Neural cell (in vitro differentiated cells): ENCODE results near the gene RAD51B. TPM values are rescaled to one million over a fixed set of nuclear protein-coding genes. Genes with fewer than 3 reads are reported as not detected.

Experiments used
- H2AFZ ChIP-seq: fragments of 200-600, 300-800 bp; sonication (generic), shearing (Covaris generic); 2 replicates; pipeline ENCODE4 v1.6.0; 2014; ENCODE audit warnings: low read depth, mild to moderate bottlenecking, antibody characterized with exemption, low read length, moderate library complexity
- H3F3A ChIP-seq: fragments of 200-600 bp; shearing (Covaris generic); 2 replicates; pipeline ENCODE4 v1.6.1; 2016; ENCODE audit warnings: mild to moderate bottlenecking, moderate library complexity, mixed read lengths, antibody characterized with exemption, low read length; ENCODE audit not compliant: insufficient read depth, poor library complexity, severe bottlenecking
- H3K27ac ChIP-seq: fragments of 200-600, 300-800 bp; sonication (generic), shearing (Covaris generic); 2 replicates; pipeline ENCODE4 v1.5.1; 2014; ENCODE audit warnings: mild to moderate bottlenecking, low read length, moderate library complexity
- H3K27me3 ChIP-seq: fragments of 300-800, 200-600 bp; sonication (generic), shearing (Covaris generic); 2 replicates; pipeline ENCODE4 v1.6.0; 2014; ENCODE audit warnings: mild to moderate bottlenecking, low read depth, low read length, moderate library complexity; ENCODE audit not compliant: insufficient read depth
- H3K36me3 ChIP-seq: fragments of 300-800, 200-600 bp; sonication (generic), shearing (Covaris generic); 2 replicates; pipeline ENCODE4 v1.5.1; 2014; ENCODE audit warnings: mild to moderate bottlenecking, antibody characterized with exemption, low read length, moderate library complexity; ENCODE audit not compliant: insufficient read depth
- H3K4me2 ChIP-seq: fragments of 300-800, 200-600 bp; sonication (generic), shearing (Covaris generic); 2 replicates; pipeline ENCODE4 v1.6.0; 2014; ENCODE audit warnings: mild to moderate bottlenecking, low read length
- H3K4me3 ChIP-seq: fragments of 300-800, 200-600 bp; sonication (generic), shearing (Covaris generic); 2 replicates; pipeline ENCODE4 v1.5.1; 2014; ENCODE audit warnings: mild to moderate bottlenecking, low read length, moderate library complexity
- H3K79me2 ChIP-seq: fragments of 200-600 bp; shearing (Covaris generic); replicated peaks from 2 replicates; pipeline ENCODE4 v1.6.0; 2014; ENCODE audit warnings: mild to moderate bottlenecking, low read length, moderate library complexity; ENCODE audit not compliant: insufficient read depth
- H3K9ac ChIP-seq: fragments of 300-800, 200-600 bp; sonication (generic), shearing (Covaris generic); 2 replicates; pipeline ENCODE4 v1.6.1; 2016; ENCODE audit warnings: mild to moderate bottlenecking, low read length, mixed read lengths
- H3K9me2 ChIP-seq: fragments of 200-600 bp; shearing (Covaris generic); 2 replicates; pipeline ENCODE4 v1.6.1; 2016; ENCODE audit warnings: mild to moderate bottlenecking, low read length, mixed read lengths; ENCODE audit not compliant: insufficient read depth
- H3K9me3 ChIP-seq: fragments of 200-600, 300-800 bp; sonication (generic), shearing (Covaris generic); 2 replicates; pipeline ENCODE4 v1.6.1; 2016; ENCODE audit warnings: mild to moderate bottlenecking, mixed run types, low read length, moderate library complexity, mixed read lengths
- H4K20me1 ChIP-seq: fragments of 200-600 bp; shearing (Covaris generic); 2 replicates; pipeline ENCODE4 v1.6.1; 2016; ENCODE audit warnings: mild to moderate bottlenecking, mixed run types; ENCODE audit not compliant: insufficient read depth
- EP300 ChIP-seq: fragments of 450-650 bp; conservative IDR thresholded peaks from 2 replicates; pipeline ENCODE4 v1.6.1; 2014; ENCODE audit warnings: antibody characterized with exemption, mild to moderate bottlenecking, moderate library complexity; ENCODE audit not compliant: poor library complexity, severe bottlenecking
- EZH2 ChIP-seq: fragments of 200-600, 300-800 bp; shearing (Covaris generic), sonication (generic); IDR thresholded peaks from 2 replicates; pipeline ENCODE4 v1.6.1; 2014; ENCODE audit warnings: antibody characterized with exemption, low read length, borderline replicate concordance, mild to moderate bottlenecking; ENCODE audit not compliant: insufficient read depth, poor library complexity, severe bottlenecking
- MXI1 ChIP-seq: fragments of 450-650 bp; conservative IDR thresholded peaks from 2 replicates; pipeline ENCODE4 v1.6.1; 2014; ENCODE audit warnings: antibody characterized with exemption, mild to moderate bottlenecking; ENCODE audit not compliant: poor library complexity, severe bottlenecking
- POLR2AphosphoS5 ChIP-seq: IDR thresholded peaks from 2 replicates; pipeline ENCODE4 v1.6.1; 2012
- RAD21 ChIP-seq: fragments of 450-650 bp; conservative IDR thresholded peaks from 2 replicates; pipeline ENCODE4 v1.6.1; 2014; ENCODE audit warnings: antibody characterized with exemption, mild to moderate bottlenecking, moderate library complexity
- REST ChIP-seq: IDR thresholded peaks from 2 replicates; pipeline ENCODE4 v1.6.1; 2012; ENCODE audit warnings: borderline replicate concordance
- SMC3 ChIP-seq: fragments of 450-650 bp; conservative IDR thresholded peaks from 2 replicates; pipeline ENCODE4 v1.6.1; 2014; ENCODE audit warnings: antibody characterized with exemption, mild to moderate bottlenecking, moderate library complexity; ENCODE audit not compliant: poor library complexity
- TAF1 ChIP-seq: IDR thresholded peaks from 2 replicates; pipeline ENCODE4 v1.6.1; 2012; ENCODE audit warnings: low read depth
- polyA plus RNA-seq: library from polyadenylated mRNA; depleted of rRNA; stranded (reverse); fragments of >200 nt; gene quantifications from 2 replicates; pipeline ENCODE4 v1.2.3, GENCODE V29; 2014
- TF ChIP-seq, protein P1 (sequence below): fragments of 450-650 bp; IDR thresholded peaks from 2 replicates; pipeline ENCODE4 v1.5.1; 2014; ENCODE audit warnings: antibody characterized with exemption, mild to moderate bottlenecking, moderate library complexity; ENCODE audit not compliant: poor library complexity, severe bottlenecking

Gene RAD51B
- polyA plus RNA-seq, 1 donor from 2014 or later: 3.1 TPM

DNA sequence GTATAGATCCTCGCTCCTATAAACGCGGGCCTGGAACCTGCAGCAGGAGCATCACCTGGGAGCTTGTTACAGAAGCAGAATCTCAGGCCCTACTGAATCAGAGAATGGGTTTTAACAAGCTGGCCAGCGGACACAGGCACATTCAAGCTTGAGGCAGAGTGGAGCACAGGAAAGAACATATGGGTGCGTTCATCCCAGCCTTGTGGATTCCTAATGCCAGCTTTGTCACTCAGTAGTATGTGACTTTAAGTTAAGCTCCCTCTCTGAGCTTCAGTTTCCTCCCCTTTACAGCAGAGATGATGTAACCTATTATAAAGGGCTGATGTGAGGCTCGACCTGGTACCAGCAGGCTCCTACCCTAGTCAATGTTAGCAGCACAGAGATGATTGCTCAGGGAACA, 768.4 kb downstream of the RAD51B start:
- TF ChIP-seq, protein P1, sequence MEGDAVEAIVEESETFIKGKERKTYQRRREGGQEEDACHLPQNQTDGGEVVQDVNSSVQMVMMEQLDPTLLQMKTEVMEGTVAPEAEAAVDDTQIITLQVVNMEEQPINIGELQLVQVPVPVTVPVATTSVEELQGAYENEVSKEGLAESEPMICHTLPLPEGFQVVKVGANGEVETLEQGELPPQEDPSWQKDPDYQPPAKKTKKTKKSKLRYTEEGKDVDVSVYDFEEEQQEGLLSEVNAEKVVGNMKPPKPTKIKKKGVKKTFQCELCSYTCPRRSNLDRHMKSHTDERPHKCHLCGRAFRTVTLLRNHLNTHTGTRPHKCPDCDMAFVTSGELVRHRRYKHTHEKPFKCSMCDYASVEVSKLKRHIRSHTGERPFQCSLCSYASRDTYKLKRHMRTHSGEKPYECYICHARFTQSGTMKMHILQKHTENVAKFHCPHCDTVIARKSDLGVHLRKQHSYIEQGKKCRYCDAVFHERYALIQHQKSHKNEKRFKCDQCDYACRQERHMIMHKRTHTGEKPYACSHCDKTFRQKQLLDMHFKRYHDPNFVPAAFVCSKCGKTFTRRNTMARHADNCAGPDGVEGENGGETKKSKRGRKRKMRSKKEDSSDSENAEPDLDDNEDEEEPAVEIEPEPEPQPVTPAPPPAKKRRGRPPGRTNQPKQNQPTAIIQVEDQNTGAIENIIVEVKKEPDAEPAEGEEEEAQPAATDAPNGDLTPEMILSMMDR: no peak
- TF ChIP-seq EP300: no peak
- no peak for TF ChIP-seq POLR2AphosphoS5
- TF ChIP-seq RAD21: no peak
- TF ChIP-seq TAF1: no peak
- TF ChIP-seq SMC3: no peak
- TF ChIP-seq REST: no peak
- no peak for TF ChIP-seq EZH2
- no peak for TF ChIP-seq MXI1
- Histone ChIP-seq H3K27ac (no peak overlapping the region), H3K9ac (no peak overlapping the region), H3K4me2 (no peak overlapping the region), H4K20me1 (no peaks in the 10 kb centered on the region), H3K79me2 (no peaks in the 10 kb centered on the region), H3K9me3 (no peaks in the 10 kb centered on the region), H3F3A (peaks cover 2% of the 10 kb centered on the region), H2AFZ (no peak overlapping the region), H3K36me3 (no peaks in the 10 kb centered on the region), H3K4me3 (no peak overlapping the region), H3K27me3 (no peaks in the 10 kb centered on the region), H3K9me2 (no peaks in the 10 kb centered on the region)

- H3K9me2 ChIP-seq: no peaks in the 10 kb centered on the region
- no peaks in the 10 kb centered on the region for H3K9me3 ChIP-seq
- H3F3A ChIP-seq: peaks cover 2% of the 10 kb centered on the region
- H3K79me2 ChIP-seq: no peaks in the 10 kb centered on the region
- H3K27me3 ChIP-seq: no peaks in the 10 kb centered on the region
- no peak overlapping the region for H3K4me2 ChIP-seq
- no peak overlapping the region for H3K27ac ChIP-seq
- no peak overlapping the region for H3K4me3 ChIP-seq
- no peaks in the 10 kb centered on the region for H3K36me3 ChIP-seq
- no peak overlapping the region for H2AFZ ChIP-seq
- no peak overlapping the region for H3K9ac ChIP-seq
- no peaks in the 10 kb centered on the region for H4K20me1 ChIP-seq
- TF ChIP-seq SMC3 (no peak), RAD21 (no peak), REST (no peak), POLR2AphosphoS5 (no peak), EP300 (no peak), EZH2 (no peak), MXI1 (no peak), TAF1 (no peak)
- TF ChIP-seq, protein P1: no peak
Measured at GRCh38 chr14:68589447-68590200, 770.0 kb downstream of the RAD51B start.
